ENCODE measurements around the gene SLFN11. TPM values are rescaled to one million over a fixed set of nuclear protein-coding genes. Genes with fewer than 3 reads are reported as not detected.
"Not testable (repeated sequence)": the region's sequence is repeated elsewhere in the genome, so short reads cannot be mapped to it uniquely, and the experiment has no call there.

Gene SLFN11
- total RNA-seq, 1 experiment from 2014 or later, result 0.90 TPM

DNA sequence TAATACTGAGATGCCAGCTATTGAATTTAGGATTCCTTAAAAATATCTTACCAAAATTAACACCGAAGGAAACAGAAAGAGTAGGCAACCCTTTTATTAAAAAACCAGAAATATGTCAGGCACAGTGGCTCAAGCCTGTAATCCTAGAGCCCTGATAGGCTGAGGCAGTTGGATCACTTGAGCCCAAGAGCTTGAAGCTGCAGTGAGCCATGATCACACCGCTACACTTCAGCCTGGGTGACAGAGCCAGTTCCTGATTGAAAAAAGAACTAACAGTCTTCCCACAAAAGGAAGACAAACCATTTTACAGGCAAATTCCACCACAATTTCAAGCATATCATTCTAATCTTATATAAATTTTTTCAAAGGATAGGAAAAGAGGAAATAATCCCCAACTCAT, 43.2 kb upstream of the SLFN11 start:
- no peak overlapping the region for H4K5ac ChIP-seq (ENCODE audit: insufficient read length, low read depth, low read length)
- TF ChIP-seq, protein P1, sequence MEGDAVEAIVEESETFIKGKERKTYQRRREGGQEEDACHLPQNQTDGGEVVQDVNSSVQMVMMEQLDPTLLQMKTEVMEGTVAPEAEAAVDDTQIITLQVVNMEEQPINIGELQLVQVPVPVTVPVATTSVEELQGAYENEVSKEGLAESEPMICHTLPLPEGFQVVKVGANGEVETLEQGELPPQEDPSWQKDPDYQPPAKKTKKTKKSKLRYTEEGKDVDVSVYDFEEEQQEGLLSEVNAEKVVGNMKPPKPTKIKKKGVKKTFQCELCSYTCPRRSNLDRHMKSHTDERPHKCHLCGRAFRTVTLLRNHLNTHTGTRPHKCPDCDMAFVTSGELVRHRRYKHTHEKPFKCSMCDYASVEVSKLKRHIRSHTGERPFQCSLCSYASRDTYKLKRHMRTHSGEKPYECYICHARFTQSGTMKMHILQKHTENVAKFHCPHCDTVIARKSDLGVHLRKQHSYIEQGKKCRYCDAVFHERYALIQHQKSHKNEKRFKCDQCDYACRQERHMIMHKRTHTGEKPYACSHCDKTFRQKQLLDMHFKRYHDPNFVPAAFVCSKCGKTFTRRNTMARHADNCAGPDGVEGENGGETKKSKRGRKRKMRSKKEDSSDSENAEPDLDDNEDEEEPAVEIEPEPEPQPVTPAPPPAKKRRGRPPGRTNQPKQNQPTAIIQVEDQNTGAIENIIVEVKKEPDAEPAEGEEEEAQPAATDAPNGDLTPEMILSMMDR (conservative IDR thresholded peaks at IDR 0.05), result no peak
- H3K23ac ChIP-seq (ENCODE audit: insufficient read length, low read depth, low read length), result no peak overlapping the region
- H3K56ac ChIP-seq (ENCODE audit: insufficient read length, low read depth, low read length), result no peak overlapping the region
- H4K8ac ChIP-seq (replicated peaks; ENCODE audit: insufficient read length, low read depth, low read length), result no peak overlapping the region
- H3K4me3 Mint-ChIP-seq, result no peak overlapping the region
- no peak overlapping the region for H3K9ac ChIP-seq (ENCODE audit: extremely low read depth, insufficient read length, low read length)
- H3K14ac ChIP-seq (ENCODE audit: insufficient read depth, low read length), result no peak overlapping the region
- H3K79me2 ChIP-seq (ENCODE audit: insufficient read depth, low read length), result 0 out of 2 replicates have a peak, but pooled peaks cover 2% of the 10 kb centered on the region
- no peak overlapping the region for H4K91ac ChIP-seq (ENCODE audit: insufficient read length, low read depth, low read length)
- H3K36me3 Mint-ChIP-seq (ENCODE audit: insufficient read depth in 1 of 3, low read depth in 3 of 3), result peaks cover 1 to 32% (median 15%) of the 10 kb centered on the region in 3 experiments; a peak in 3 of 7 replicates
- H2BK15ac ChIP-seq (ENCODE audit: low read depth, low read length), result no peak overlapping the region
- no peaks in the 10 kb centered on the region for H4K20me1 ChIP-seq (ENCODE audit: control insufficient read depth, insufficient read depth, insufficient read length)
- H2AK5ac ChIP-seq (ENCODE audit: insufficient read length, low read length), result no peak overlapping the region
- H2AFZ ChIP-seq (ENCODE audit: low read length), result no peak overlapping the region
- peaks cover 2 to 7% of the 10 kb centered on the region in 2 experiments; a peak in 2 of 5 replicates for H3K9me3 Mint-ChIP-seq
- no peak overlapping the region for H2BK5ac ChIP-seq (ENCODE audit: insufficient read length, low read length)
- H3K9me3 ChIP-seq (ENCODE audit: control insufficient read depth, low read depth, low read length), result no peaks in the 10 kb centered on the region
- H3K18ac ChIP-seq (ENCODE audit: insufficient read length, low read depth, low read length), result no peak overlapping the region
- no peaks in the 10 kb centered on the region for H3K79me1 ChIP-seq (ENCODE audit: insufficient read depth, low read depth, low read length, poor library complexity, severe bottlenecking)
- H2BK20ac ChIP-seq (ENCODE audit: low read depth, low read length, poor library complexity, severe bottlenecking), result no peak overlapping the region
- H3K27ac Mint-ChIP-seq, result no peak overlapping the region
- H3K27ac ChIP-seq (ENCODE audit: insufficient read length, low read depth, low read length), result no peak overlapping the region
- H3T11ph ChIP-seq (ENCODE audit: low read length), result no peak overlapping the region
- no peaks in the 10 kb centered on the region for H3K27me3 Mint-ChIP-seq (ENCODE audit: low read depth)
- no peaks in the 10 kb centered on the region for H3K23me2 ChIP-seq (ENCODE audit: insufficient read length, low read depth, low read length, poor library complexity, severe bottlenecking)
- no peak overlapping the region for H2BK12ac ChIP-seq (ENCODE audit: insufficient read length, low read depth, low read length)
- DNase-seq, result no peak
- H3K4me1 Mint-ChIP-seq, result no peaks in the 10 kb centered on the region
- H3K4me2 ChIP-seq (ENCODE audit: insufficient read depth, insufficient read length, low read length), result no peak overlapping the region
- H3K4me1 ChIP-seq (ENCODE audit: insufficient read depth, low read length), result no peaks in the 10 kb centered on the region
- WGBS (ENCODE audit: extremely low coverage, insufficient read length, low lambda C conversion rate), result no CpG with 5 or more reads among the region's 2 CpGs
- H3K4ac ChIP-seq (ENCODE audit: low read depth, low read length), result no peak overlapping the region
- H2BK120ac ChIP-seq (ENCODE audit: low read depth, low read length, poor library complexity, severe bottlenecking), result no peak overlapping the region
- H3K27me3 ChIP-seq (ENCODE audit: insufficient read depth, low read length), result no peaks in the 10 kb centered on the region

DNA sequence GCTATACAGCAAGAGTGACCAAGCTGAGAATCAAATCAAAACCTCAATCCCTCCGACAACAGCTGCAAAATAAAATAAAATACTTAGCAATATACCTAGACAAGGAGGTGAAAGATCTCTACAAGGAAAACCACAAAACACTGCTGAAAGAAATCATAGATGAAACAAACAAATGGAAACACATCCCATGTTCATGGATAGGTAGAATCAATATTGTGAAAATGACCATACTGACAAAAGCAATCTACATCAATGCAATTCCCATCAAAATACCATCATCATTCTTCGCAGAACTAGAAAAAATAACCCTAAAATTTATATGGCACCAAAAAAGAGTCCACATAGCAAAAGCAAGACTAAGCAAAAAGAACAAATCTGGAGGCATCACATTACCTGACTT, 41.3 kb upstream of the SLFN11 start:
- H2AK5ac ChIP-seq (ENCODE audit: insufficient read length, low read length); H2BK15ac ChIP-seq (ENCODE audit: low read depth, low read length); H3K4me2 ChIP-seq (ENCODE audit: insufficient read depth, insufficient read length, low read length); H4K5ac ChIP-seq (ENCODE audit: insufficient read length, low read depth, low read length); H3K9ac ChIP-seq (ENCODE audit: extremely low read depth, insufficient read length, low read length); H2BK12ac ChIP-seq (ENCODE audit: insufficient read length, low read depth, low read length); H2AFZ ChIP-seq (ENCODE audit: low read length); DNase-seq; H4K20me1 ChIP-seq (ENCODE audit: control insufficient read depth, insufficient read depth, insufficient read length); H4K8ac ChIP-seq (replicated peaks; ENCODE audit: insufficient read length, low read depth, low read length); H3K56ac ChIP-seq (ENCODE audit: insufficient read length, low read depth, low read length); H3K9me3 ChIP-seq (ENCODE audit: control insufficient read depth, low read depth, low read length); H3K4me3 Mint-ChIP-seq; H3K4ac ChIP-seq (ENCODE audit: low read depth, low read length); H3K9me3 Mint-ChIP-seq; H2BK20ac ChIP-seq (ENCODE audit: low read depth, low read length, poor library complexity, severe bottlenecking); H3K27me3 ChIP-seq (ENCODE audit: insufficient read depth, low read length); H3K14ac ChIP-seq (ENCODE audit: insufficient read depth, low read length); H3K23ac ChIP-seq (ENCODE audit: insufficient read length, low read depth, low read length); H3K27me3 Mint-ChIP-seq (ENCODE audit: low read depth); H3K27ac ChIP-seq (ENCODE audit: insufficient read length, low read depth, low read length); H2BK5ac ChIP-seq (ENCODE audit: insufficient read length, low read length); H3K18ac ChIP-seq (ENCODE audit: insufficient read length, low read depth, low read length); H2BK120ac ChIP-seq (ENCODE audit: low read depth, low read length, poor library complexity, severe bottlenecking); H4K91ac ChIP-seq (ENCODE audit: insufficient read length, low read depth, low read length); H3K79me1 ChIP-seq (ENCODE audit: insufficient read depth, low read depth, low read length, poor library complexity, severe bottlenecking); H3K27ac Mint-ChIP-seq; H3K4me1 Mint-ChIP-seq; H3K4me1 ChIP-seq (ENCODE audit: insufficient read depth, low read length); H3K23me2 ChIP-seq (ENCODE audit: insufficient read length, low read depth, low read length, poor library complexity, severe bottlenecking); H3T11ph ChIP-seq (ENCODE audit: low read length); H3K79me2 ChIP-seq (ENCODE audit: insufficient read depth, low read length): not testable (repeated sequence)
- peaks cover 1 to 29% (median 15%) of the 10 kb centered on the region in 3 experiments; a peak in 3 of 7 replicates for H3K36me3 Mint-ChIP-seq (ENCODE audit: insufficient read depth in 1 of 3, low read depth in 3 of 3)
- no CpG with 5 or more reads among the region's 2 CpGs for WGBS (ENCODE audit: extremely low coverage, insufficient read length, low lambda C conversion rate)

Data from H9 (cell line).